PC-9 (cell line): ENCODE measurements around the gene ATP8B1. TPM values are rescaled to one million over a fixed set of nuclear protein-coding genes. Genes with fewer than 3 reads are reported as not detected.
A peak's percentile ranks its signal among the peaks of the same experiment; 100 is the strongest.
"Not testable (repeated sequence)": the region's sequence is repeated elsewhere in the genome, so short reads cannot be mapped to it uniquely, and the experiment has no call there.

Experiments
- BruUV-seq: library from RNA; stranded (reverse); fragments of 400-500 nt; replicated peaks from 2 replicates; lab custom pipeline; 2021; lab: Mats Ljungman, UMichigan
- CTCF ChIA-PET: fragments of 300-600 bp; sonication (Branson Sonifier 250); formaldehyde crosslinking; loops from one replicate; lab custom pipeline; 2022; ENCODE audit warnings: antibody characterized with exemption; lab: Charles Lee
- POLR2A ChIA-PET: fragments of 300-600 bp; sonication (Branson Sonifier 250); formaldehyde crosslinking; loops from one replicate; lab custom pipeline; 2022; ENCODE audit warnings: antibody characterized with exemption; ENCODE audit not compliant: unreplicated experiment; lab: Charles Lee
- DNase-seq, 2 experiments: peaks; one replicate each; pipeline versions ENCODE4 v3.0.0 to v3.0.0-alpha.2; 2015 to 2022; ENCODE audit warnings: mixed read lengths in 1 of 2
- H2AFZ ChIP-seq: fragments of 200-600 bp; sonication (generic); 2 replicates; pipeline ENCODE4 v1.8.1; 2017; ENCODE audit warnings: antibody characterized with exemption
- H3F3A ChIP-seq: fragments of 200-600 bp; sonication (generic); 2 replicates; pipeline ENCODE4 v1.8.1; 2017; ENCODE audit warnings: antibody characterized with exemption, mild to moderate bottlenecking, low read depth; ENCODE audit not compliant: insufficient read depth
- H3K27ac ChIP-seq: fragments of 200-600 bp; sonication (generic); 2 replicates; pipeline ENCODE4 v1.6.1; 2016; ENCODE audit warnings: mixed run types
- H3K27me3 ChIP-seq: fragments of 200-600 bp; sonication (generic); 2 replicates; pipeline ENCODE4 v1.6.1; 2016; ENCODE audit warnings: low read depth, mixed run types; ENCODE audit not compliant: insufficient read depth
- H3K36me3 ChIP-seq: fragments of 200-600 bp; sonication (generic); 2 replicates; pipeline ENCODE4 v1.6.1; 2016; ENCODE audit warnings: low read depth, mixed run types
- H3K4me1 ChIP-seq: fragments of 200-600 bp; sonication (generic); replicated peaks from 2 replicates; pipeline ENCODE4 v1.6.1; 2016; ENCODE audit warnings: mixed run types; ENCODE audit not compliant: insufficient read depth
- H3K4me2 ChIP-seq: fragments of 200-600 bp; sonication (generic); 2 replicates; pipeline ENCODE4 v1.6.1; 2017; ENCODE audit warnings: mixed run types
- H3K4me3 ChIP-seq: fragments of 200-600 bp; sonication (generic); 2 replicates; pipeline ENCODE4 v1.6.1; 2016; ENCODE audit warnings: mixed run types
- H3K79me2 ChIP-seq: fragments of 200-600 bp; sonication (generic); 2 replicates; pipeline ENCODE4 v1.6.1; 2017; ENCODE audit warnings: low read depth, mixed run types
- H3K9me2 ChIP-seq: fragments of 200-600 bp; sonication (generic); 2 replicates; pipeline ENCODE4 v1.8.1; 2017; ENCODE audit warnings: mild to moderate bottlenecking; ENCODE audit not compliant: insufficient read depth
- H3K9me3 ChIP-seq: fragments of 200-600 bp; sonication (generic); 2 replicates; pipeline ENCODE4 v1.8.1; 2016; ENCODE audit warnings: low read depth; ENCODE audit not compliant: insufficient read depth
- H4K20me1 ChIP-seq: fragments of 200-600 bp; sonication (generic); 2 replicates; pipeline ENCODE4 v1.8.1; 2017; ENCODE audit not compliant: insufficient read depth
- EZH2 ChIP-seq: fragments of 200-600 bp; sonication (generic); IDR thresholded peaks from 2 replicates; pipeline ENCODE4 v1.8.0; 2017; ENCODE audit warnings: antibody characterized with exemption, low read depth
- intact Hi-C: fragments of 100-400 bp; cut with micrococcal nuclease; formaldehyde crosslinking; loops from one replicate; pipeline ENCODE4 v1.10.0; 2022; ENCODE audit not compliant: unreplicated experiment
- total RNA-seq: library from RNA; stranded (reverse); gene quantifications from 2 replicates; pipeline ENCODE4 v1.2.3, GENCODE V29; 2021
- TF ChIP-seq, protein P1 (sequence below): fragments of 200-600 bp; sonication (generic); conservative IDR thresholded peaks from 2 replicates; pipeline ENCODE4 v1.6.1; 2017; ENCODE audit warnings: mixed run types, antibody characterized with exemption, mild to moderate bottlenecking, moderate library complexity

ATP8B1 gene
- total RNA-seq, 1 experiment from 2014 or later, result 23.4 TPM

DNA sequence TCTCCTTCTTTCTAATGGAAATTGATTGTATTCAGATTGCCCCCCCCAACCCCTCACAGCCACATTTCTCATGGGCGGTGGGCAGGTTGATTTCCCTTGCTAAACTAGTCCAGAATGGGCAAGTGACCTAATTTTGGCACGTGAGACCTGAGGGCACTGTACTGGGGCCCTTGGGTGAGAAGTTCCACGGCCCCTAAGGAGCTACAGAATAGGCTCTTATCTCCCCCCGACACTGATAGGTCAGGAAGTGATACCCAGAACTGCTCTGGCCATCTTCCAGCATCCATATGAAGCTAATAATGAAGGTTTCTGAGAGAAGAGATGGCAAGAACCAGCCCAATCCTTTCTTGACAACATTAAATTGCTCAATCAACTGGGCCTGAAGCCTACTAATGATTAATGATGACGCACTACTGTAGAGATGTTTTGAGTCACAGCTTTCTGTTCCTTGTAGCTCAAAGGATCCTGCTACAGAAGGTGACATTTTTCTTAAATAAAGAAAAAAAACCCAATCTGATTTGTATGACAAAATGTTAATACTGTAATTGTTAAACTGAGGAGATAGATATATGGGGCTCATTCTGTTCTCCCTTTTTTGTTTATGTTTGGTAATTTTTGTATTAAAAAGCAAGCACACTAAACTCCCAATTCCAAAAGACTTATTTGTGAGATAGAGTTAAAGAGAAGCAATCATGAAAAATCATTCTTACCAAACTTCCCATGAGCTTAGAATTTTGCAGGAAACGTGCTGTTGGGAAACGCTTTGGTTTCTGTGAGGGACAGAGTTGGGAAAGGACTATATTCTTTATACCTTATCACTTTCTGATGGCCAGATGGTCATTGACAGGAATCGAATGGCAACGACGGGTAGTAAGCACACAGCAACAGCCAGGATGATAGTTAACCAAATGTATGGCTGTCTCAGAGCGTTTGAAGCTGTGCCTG is 153.3 kb downstream of the ATP8B1 start:
- no peak overlapping the region for H3K4me3 ChIP-seq
- no TSS peak for BruUV-seq
- no peak overlapping the region for H2AFZ ChIP-seq
- H3K27ac ChIP-seq, result peak overlapping the region; percentile 55
- no peaks in the 10 kb centered on the region for H3K27me3 ChIP-seq
- no peaks in the 10 kb centered on the region for H3K9me2 ChIP-seq
- H3K9me3 ChIP-seq, result no peaks in the 10 kb centered on the region
- H3K79me2 ChIP-seq, result no peaks in the 10 kb centered on the region
- H3K4me1 ChIP-seq, result peaks cover 8% of the 10 kb centered on the region
- H3K36me3 ChIP-seq, result peaks cover 8% of the 10 kb centered on the region; the same call in 1 of the 2 replicates
- H3F3A ChIP-seq, result peaks cover 5% of the 10 kb centered on the region; the same call in 1 of the 2 replicates
- peak in 1 of 2 experiments; percentile 70 for DNase-seq
- CTCF ChIA-PET, result no interaction called here
- POLR2A ChIA-PET, result no interaction called here
- no peaks in the 10 kb centered on the region; the same call in 1 of the 2 replicates for H4K20me1 ChIP-seq
- 0 out of 2 replicates have a peak overlapping the region, but pooled peaks have one; percentile 4 for H3K4me2 ChIP-seq
- TF ChIP-seq, protein P1, sequence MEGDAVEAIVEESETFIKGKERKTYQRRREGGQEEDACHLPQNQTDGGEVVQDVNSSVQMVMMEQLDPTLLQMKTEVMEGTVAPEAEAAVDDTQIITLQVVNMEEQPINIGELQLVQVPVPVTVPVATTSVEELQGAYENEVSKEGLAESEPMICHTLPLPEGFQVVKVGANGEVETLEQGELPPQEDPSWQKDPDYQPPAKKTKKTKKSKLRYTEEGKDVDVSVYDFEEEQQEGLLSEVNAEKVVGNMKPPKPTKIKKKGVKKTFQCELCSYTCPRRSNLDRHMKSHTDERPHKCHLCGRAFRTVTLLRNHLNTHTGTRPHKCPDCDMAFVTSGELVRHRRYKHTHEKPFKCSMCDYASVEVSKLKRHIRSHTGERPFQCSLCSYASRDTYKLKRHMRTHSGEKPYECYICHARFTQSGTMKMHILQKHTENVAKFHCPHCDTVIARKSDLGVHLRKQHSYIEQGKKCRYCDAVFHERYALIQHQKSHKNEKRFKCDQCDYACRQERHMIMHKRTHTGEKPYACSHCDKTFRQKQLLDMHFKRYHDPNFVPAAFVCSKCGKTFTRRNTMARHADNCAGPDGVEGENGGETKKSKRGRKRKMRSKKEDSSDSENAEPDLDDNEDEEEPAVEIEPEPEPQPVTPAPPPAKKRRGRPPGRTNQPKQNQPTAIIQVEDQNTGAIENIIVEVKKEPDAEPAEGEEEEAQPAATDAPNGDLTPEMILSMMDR, result no peak
- no peak for TF ChIP-seq EZH2
- intact Hi-C loops, result no loop called here

DNA sequence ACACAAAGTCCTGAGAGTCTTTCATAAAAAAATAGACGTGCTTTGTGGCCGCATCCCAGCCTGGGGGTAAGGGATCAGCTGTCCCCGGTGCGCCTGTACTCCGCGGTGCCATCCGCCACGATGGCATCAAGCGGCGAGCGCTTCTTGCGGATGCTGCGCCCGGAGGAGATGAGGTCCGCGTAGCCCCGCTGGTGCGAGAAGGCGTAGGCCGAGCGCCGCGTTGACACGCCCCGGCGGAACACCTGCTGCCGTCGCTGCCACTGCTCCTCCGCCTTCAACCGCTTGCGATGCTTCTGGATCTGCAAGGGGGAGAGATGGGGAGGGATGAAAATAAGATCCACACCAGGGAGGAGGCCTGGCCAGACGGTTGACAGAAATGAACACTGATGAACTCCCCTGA is 154.7 kb downstream of the ATP8B1 start:
- POLR2A ChIA-PET, result no interaction called here
- H3K9me2 ChIP-seq, result no peaks in the 10 kb centered on the region
- H3K27me3 ChIP-seq, result no peaks in the 10 kb centered on the region

DNA sequence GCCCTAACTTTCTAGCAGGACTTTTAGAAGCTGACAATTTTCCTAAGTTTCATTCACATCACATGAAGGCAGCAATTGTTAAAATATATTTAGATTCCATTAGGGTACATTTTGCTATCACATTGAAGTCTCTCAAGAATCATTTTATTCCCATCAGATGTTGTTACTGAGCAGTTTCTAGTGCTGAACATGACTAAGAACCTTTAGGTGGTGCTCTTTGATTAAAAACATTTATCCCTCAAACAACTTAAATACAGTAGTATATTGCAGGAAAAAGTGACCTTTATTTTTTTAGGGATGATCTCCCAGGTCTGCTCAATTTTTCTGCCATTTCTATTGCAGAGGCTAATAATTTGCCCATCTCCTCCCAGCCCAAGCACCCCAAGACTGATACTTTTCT is 158.6 kb downstream of the ATP8B1 start:
- Histone ChIP-seq H3F3A (peaks cover 8% of the 10 kb centered on the region; the same call in 1 of the 2 replicates), H3K4me2 (no peak overlapping the region), H3K4me1 (no peaks in the 10 kb centered on the region; the same call in 1 of the 2 replicates), H4K20me1 (peaks cover 3% of the 10 kb centered on the region; the same call in 1 of the 2 replicates), H3K36me3 (no peaks in the 10 kb centered on the region), H3K27me3 (no peaks in the 10 kb centered on the region), H3K9me3 (no peaks in the 10 kb centered on the region), H3K79me2 (no peaks in the 10 kb centered on the region), H3K9me2 (no peaks in the 10 kb centered on the region), H2AFZ (no peak overlapping the region), H3K27ac (no peak overlapping the region), H3K4me3 (no peak overlapping the region)
- intact Hi-C loops, result no loop called here
- no peak for DNase-seq
- POLR2A ChIA-PET, result no interaction called here
- BruUV-seq, result no TSS peak
- no peak for TF ChIP-seq EZH2
- TF ChIP-seq, protein P1, result peak; percentile 41
- CTCF ChIA-PET, result no interaction called here

More for the DNA sequence above, 154.7 kb downstream of the ATP8B1 start:
- no peaks in the 10 kb centered on the region; the same call in 1 of the 2 replicates for H4K20me1 ChIP-seq
- H2AFZ ChIP-seq, result no peak overlapping the region
- no peaks in the 10 kb centered on the region for H3K79me2 ChIP-seq
- no TSS peak for BruUV-seq
- H3K27ac ChIP-seq, result no peak overlapping the region
- no peak overlapping the region for H3K4me3 ChIP-seq
- no peak for DNase-seq
- H3K9me3 ChIP-seq, result no peaks in the 10 kb centered on the region
- no peak overlapping the region for H3K4me2 ChIP-seq
- H3K36me3 ChIP-seq, result peaks cover 8% of the 10 kb centered on the region; the same call in 1 of the 2 replicates
- peaks cover 10% of the 10 kb centered on the region; the same call in 1 of the 2 replicates for H3F3A ChIP-seq
- CTCF ChIA-PET, result no interaction called here
- intact Hi-C loops, result no loop called here
- H3K4me1 ChIP-seq, result peaks cover 8% of the 10 kb centered on the region
- TF ChIP-seq EZH2, result no peak
- TF ChIP-seq, protein P1, result no peak

DNA sequence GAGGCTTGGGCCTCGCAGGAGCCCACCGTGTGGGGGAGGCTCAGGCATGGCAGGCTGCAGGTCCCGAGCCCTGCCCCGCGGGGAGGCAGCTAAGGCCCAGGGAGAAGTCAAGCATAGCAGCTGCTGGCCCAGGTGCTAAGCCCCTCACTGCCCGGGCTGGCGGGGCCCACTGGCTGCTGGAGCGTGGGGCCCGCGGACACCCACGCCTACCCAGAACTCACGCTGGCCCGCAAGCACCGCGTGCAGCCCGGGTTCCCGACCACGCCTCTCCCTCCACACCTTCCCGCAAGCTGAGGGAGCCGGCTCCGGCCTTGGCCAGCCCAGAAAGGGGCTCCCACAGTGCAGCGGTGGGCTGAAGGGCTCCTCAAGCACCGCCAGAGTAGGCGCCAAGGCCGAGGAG is 159.4 kb downstream of the ATP8B1 start:
- BruUV-seq, CTCF ChIA-PET, H3F3A ChIP-seq, H3K36me3 ChIP-seq, H3K27me3 ChIP-seq, H3K79me2 ChIP-seq, H3K4me2 ChIP-seq, H3K9me2 ChIP-seq, H3K27ac ChIP-seq, H4K20me1 ChIP-seq, H2AFZ ChIP-seq, DNase-seq, H3K4me3 ChIP-seq, POLR2A ChIA-PET, H3K4me1 ChIP-seq, H3K9me3 ChIP-seq, intact Hi-C loops: not testable (repeated sequence)

DNA sequence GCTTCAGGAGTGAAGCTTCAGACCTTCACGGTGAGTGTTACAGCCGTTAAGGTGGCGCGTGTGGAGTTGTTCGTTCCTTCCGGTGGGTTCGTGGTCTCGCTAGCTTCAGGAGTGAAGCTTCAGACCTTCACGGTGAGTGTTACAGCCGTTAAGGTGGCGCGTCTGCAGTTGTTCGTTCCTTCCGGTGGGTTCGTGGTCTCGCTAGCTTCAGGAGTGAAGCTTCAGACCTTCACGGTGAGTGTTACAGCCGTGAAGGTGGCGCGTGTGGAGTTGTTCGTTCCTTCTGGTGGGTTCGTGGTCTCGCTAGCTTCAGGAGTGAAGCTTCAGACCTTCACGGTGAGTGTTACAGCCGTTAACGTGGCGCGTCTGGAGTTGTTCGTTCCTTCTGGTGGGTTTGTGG is 160.7 kb downstream of the ATP8B1 start:
- H3K9me3 ChIP-seq, H3K27me3 ChIP-seq, H4K20me1 ChIP-seq, H3K27ac ChIP-seq, BruUV-seq, H3K4me2 ChIP-seq, H3K4me1 ChIP-seq, H3F3A ChIP-seq, CTCF ChIA-PET, H2AFZ ChIP-seq, POLR2A ChIA-PET, intact Hi-C loops, DNase-seq, H3K79me2 ChIP-seq, H3K4me3 ChIP-seq, H3K36me3 ChIP-seq, H3K9me2 ChIP-seq: not testable (repeated sequence)
